ENCODE data around the gene UBE2O. TPM values are rescaled to one million over a fixed set of nuclear protein-coding genes. Genes with fewer than 3 reads are reported as not detected.

Gene UBE2O
- 10 to 100 TPM; 26.5 to 28.9 TPM for total RNA-seq

GRCh38 chr17:76452660-76453430, at the start of gene UBE2O:
TSS of gene UBE2O (minus strand) at chr17:76453152. CDS start at chr17:76453141, 11 bp downstream.
- peaks cover 6% of the 10 kb centered on the region for H3K36me3 Mint-ChIP-seq (ENCODE audit: low read depth)
- no peaks in the 10 kb centered on the region for H3K9me3 Mint-ChIP-seq
- H3K27me3 Mint-ChIP-seq = no peaks in the 10 kb centered on the region

GRCh38 chr17:76501827-76502307, 48.9 kb upstream of the UBE2O start:
- H3K36me3 Mint-ChIP-seq (ENCODE audit: low read depth) = peaks cover 3% of the 10 kb centered on the region
- peak overlapping the region; percentile 71 for H3K4me3 Mint-ChIP-seq
- peak overlapping the region; percentile 93 for H3K27ac Mint-ChIP-seq
- no peaks in the 10 kb centered on the region for H3K27me3 Mint-ChIP-seq
- no peak for DNase-seq
- H3K9me3 Mint-ChIP-seq = no peaks in the 10 kb centered on the region
- CTCF ChIA-PET = interaction anchor here (0.5 to 7.5 kb wide), 16 partner anchors 8 to 488 kb away, joined by 3 to 46 read pairs (median 4); partner anchors contain the start of genes AANAT and UBE2O
- POLR2A ChIA-PET = interaction anchor here (0.9 to 3.4 kb wide), 8 partner anchors 9 to 117 kb away, joined by 3 to 23 read pairs (median 7); no protein-coding TSS in a partner anchor
- peaks cover 62% of the 10 kb centered on the region for H3K4me1 Mint-ChIP-seq

More at GRCh38 chr17:76452660-76453430, at the start of gene UBE2O:
- Mint-ChIP-seq H3K4me3 (peak within 1 kb of the TSS; percentile 91), H3K27ac (peak within 1 kb of the TSS; percentile 37), H3K4me1 (peaks cover 41% of the 10 kb centered on the region)
- DNase-seq = peak; percentile 94
- CTCF ChIA-PET = interaction anchor here (0.8 to 2.1 kb wide), 17 partner anchors 9 to 171 kb away, joined by 3 to 9 read pairs (median 4); partner anchors contain the start of genes AANAT, RHBDF2 and SPHK1
- POLR2A ChIA-PET = interaction anchor here (0.8 to 2.4 kb wide), 14 partner anchors 15 to 389 kb away, joined by 3 to 12 read pairs (median 4); partner anchors contain the start of gene PRPSAP1

- CTCF ChIA-PET = interaction anchor here (0.5 to 7.5 kb wide), 17 partner anchors 7 to 487 kb away, joined by 3 to 46 read pairs (median 4); partner anchors contain the start of genes AANAT and UBE2O
Observed at GRCh38 chr17:76501018-76501826, 48.3 kb upstream of the UBE2O start, which contains the start of gene RHBDF2. TSS of gene RHBDF2 (minus strand) at chr17:76501423. CDS start at chr17:76481524, 19,899 bp downstream.

GRCh38 chr17:76500747-76501017, 47.7 kb upstream of the UBE2O start:
- Mint-ChIP-seq H3K9me3 (no peaks in the 10 kb centered on the region), H3K36me3 (ENCODE audit: low read depth) (peaks cover 3% of the 10 kb centered on the region), H3K27me3 (no peaks in the 10 kb centered on the region), H3K27ac (peak overlapping the region; percentile 59), H3K4me3 (peak overlapping the region; percentile 74), H3K4me1 (peaks cover 54% of the 10 kb centered on the region)
- POLR2A ChIA-PET = interaction anchor here (0.9 to 3.4 kb wide), 4 partner anchors 10 to 34 kb away, joined by 3 to 23 read pairs (median 5); no protein-coding TSS in a partner anchor
- CTCF ChIA-PET = interaction anchor here (1.0 to 2.3 kb wide), 4 partner anchors 9 to 92 kb away, joined by 3 to 5 read pairs (median 4); partner anchors contain the start of genes AANAT and UBE2O
- no peak for DNase-seq

More at GRCh38 chr17:76501018-76501826, 48.3 kb upstream of the UBE2O start, which contains the start of gene RHBDF2:
- Mint-ChIP-seq H3K27ac (peak within 1 kb of the TSS; percentile 93), H3K36me3 (ENCODE audit: low read depth) (peaks cover 3% of the 10 kb centered on the region), H3K9me3 (no peaks in the 10 kb centered on the region), H3K4me1 (peaks cover 55% of the 10 kb centered on the region), H3K4me3 (peak within 1 kb of the TSS; percentile 74), H3K27me3 (no peaks in the 10 kb centered on the region)
- peak; percentile 96 for DNase-seq
- POLR2A ChIA-PET = interaction anchor here (0.9 to 3.4 kb wide), 9 partner anchors 9 to 116 kb away, joined by 3 to 23 read pairs (median 7); no protein-coding TSS in a partner anchor

GRCh38 chr17:76500074-76500746, 47.3 kb upstream of the UBE2O start:
- Mint-ChIP-seq H3K36me3 (ENCODE audit: low read depth) (peaks cover 3% of the 10 kb centered on the region), H3K4me3 (peak overlapping the region; percentile 74), H3K9me3 (no peaks in the 10 kb centered on the region), H3K27ac (peak overlapping the region; percentile 59), H3K27me3 (no peaks in the 10 kb centered on the region), H3K4me1 (peaks cover 55% of the 10 kb centered on the region)
- ChIA-PET POLR2A (interaction anchor here (0.9 to 3.4 kb wide), 5 partner anchors 10 to 144 kb away, joined by 3 to 23 read pairs (median 3); no protein-coding TSS in a partner anchor), CTCF (interaction anchor here (1.4 to 2.3 kb wide), 5 partner anchors 33 to 92 kb away, joined by 4 to 7 read pairs (median 5); partner anchors contain the start of genes AANAT and UBE2O)
- DNase-seq = no peak

- peak overlapping the region; percentile 74 for H3K4me3 Mint-ChIP-seq
- no peak for DNase-seq
- no peak overlapping the region for H3K27ac Mint-ChIP-seq
- ChIA-PET POLR2A (interaction anchor here (0.8 to 3.4 kb wide), 4 partner anchors 9 to 145 kb away, joined by 3 to 23 read pairs (median 5); no protein-coding TSS in a partner anchor), CTCF (interaction anchor here (1.4 to 2.3 kb wide), 4 partner anchors 32 to 102 kb away, joined by 5 to 7 read pairs (median 6); partner anchors contain the start of gene AANAT)
- peaks cover 62% of the 10 kb centered on the region for H3K4me1 Mint-ChIP-seq
- no peaks in the 10 kb centered on the region for H3K9me3 Mint-ChIP-seq
- no peaks in the 10 kb centered on the region for H3K27me3 Mint-ChIP-seq
- peaks cover 3% of the 10 kb centered on the region for H3K36me3 Mint-ChIP-seq (ENCODE audit: low read depth)
Observed at GRCh38 chr17:76499267-76499667, 46.3 kb upstream of the UBE2O start.

- CTCF ChIA-PET = interaction anchor here (1.4 to 2.3 kb wide), 4 partner anchors 32 to 101 kb away, joined by 5 to 7 read pairs (median 6); partner anchors contain the start of gene AANAT
- H3K36me3 Mint-ChIP-seq (ENCODE audit: low read depth) = peaks cover 3% of the 10 kb centered on the region
- H3K27me3 Mint-ChIP-seq = no peaks in the 10 kb centered on the region
- no peak for DNase-seq
- peak overlapping the region; percentile 44 for H3K27ac Mint-ChIP-seq
- peaks cover 66% of the 10 kb centered on the region for H3K4me1 Mint-ChIP-seq
- no peaks in the 10 kb centered on the region for H3K9me3 Mint-ChIP-seq
- H3K4me3 Mint-ChIP-seq = peak overlapping the region; percentile 44
- POLR2A ChIA-PET = interaction anchor here (0.8 to 2.0 kb wide), 3 partner anchors 8 to 32 kb away, joined by 3 to 7 read pairs (median 3); no protein-coding TSS in a partner anchor
Observed at GRCh38 chr17:76498876-76499251, 45.9 kb upstream of the UBE2O start.

GRCh38 chr17:76497979-76498875, 45.3 kb upstream of the UBE2O start:
- Mint-ChIP-seq H3K9me3 (no peaks in the 10 kb centered on the region), H3K4me1 (peaks cover 73% of the 10 kb centered on the region), H3K36me3 (ENCODE audit: low read depth) (peaks cover 3% of the 10 kb centered on the region), H3K27me3 (no peaks in the 10 kb centered on the region), H3K4me3 (peak overlapping the region; percentile 44), H3K27ac (peak overlapping the region; percentile 44)
- CTCF ChIA-PET = interaction anchor here (1.4 to 2.1 kb wide), 3 partner anchors 59 to 101 kb away, joined by 5 to 7 read pairs (median 7); no protein-coding TSS in a partner anchor
- POLR2A ChIA-PET = interaction anchor here (0.8 to 0.9 kb wide), 2 partner anchors 8 to 32 kb away, joined by 3 read pairs; no protein-coding TSS in a partner anchor
- no peak for DNase-seq

- Mint-ChIP-seq H3K4me1 (peaks cover 76% of the 10 kb centered on the region), H3K27ac (no peak overlapping the region), H3K4me3 (no peak overlapping the region), H3K36me3 (ENCODE audit: low read depth) (peaks cover 3% of the 10 kb centered on the region), H3K27me3 (no peaks in the 10 kb centered on the region), H3K9me3 (no peaks in the 10 kb centered on the region)
- POLR2A ChIA-PET = no interaction called here
- CTCF ChIA-PET = no interaction called here
- DNase-seq = no peak
Observed at GRCh38 chr17:76497699-76497978, 44.7 kb upstream of the UBE2O start.

GRCh38 chr17:76496464-76496863, 43.5 kb upstream of the UBE2O start:
- H3K36me3 Mint-ChIP-seq (ENCODE audit: low read depth) = peaks cover 3% of the 10 kb centered on the region
- H3K4me3 Mint-ChIP-seq = no peak overlapping the region
- no peaks in the 10 kb centered on the region for H3K9me3 Mint-ChIP-seq
- H3K27me3 Mint-ChIP-seq = no peaks in the 10 kb centered on the region
- POLR2A ChIA-PET = no interaction called here
- CTCF ChIA-PET = interaction anchor here (5.2 kb wide), 1 partner anchor 8 kb away, joined by 46 read pairs; the partner anchor contains the start of gene RHBDF2
- peaks cover 77% of the 10 kb centered on the region for H3K4me1 Mint-ChIP-seq
- H3K27ac Mint-ChIP-seq = no peak overlapping the region
- DNase-seq = no peak

Data from activated CD4-positive, alpha-beta memory T cell treated with anti-CD3 and anti-CD28 coated beads, Interleukin-2, amount 10 ng/mL, durations not matched to agents 7 days and 5 days (primary cell).